Measurements from ENCODE around the gene ST7.

The ST7 gene

GRCh38 chr7:116910383-116910782 is 42.9 kb upstream of the ST7 start (continued):
- TF ChIP-seq CREB5 (CRISPR knock-in tag; IDR thresholded peaks at IDR 0.05; ENCODE audit: low read depth) (no peak), ARNTL (CRISPR knock-in tag; IDR thresholded peaks at IDR 0.05; ENCODE audit: borderline replicate concordance, low read depth) (no peak), ZFP3 (CRISPR knock-in tag; IDR thresholded peaks at IDR 0.05) (no peak), ZNF70 (CRISPR knock-in tag; IDR thresholded peaks at IDR 0.05) (no peak), GLIS3 (CRISPR knock-in tag; IDR thresholded peaks at IDR 0.05) (no peak)

- peak; percentile 64 for ATAC-seq
- TF ChIP-seq SNAI2 (CRISPR knock-in tag; IDR thresholded peaks at IDR 0.05): no peak
- TF ChIP-seq ESRRG (CRISPR knock-in tag; IDR thresholded peaks at IDR 0.05): no peak
- TF ChIP-seq ZNF8 (CRISPR knock-in tag; IDR thresholded peaks at IDR 0.05): no peak
- TF ChIP-seq CREB5 (CRISPR knock-in tag; IDR thresholded peaks at IDR 0.05; ENCODE audit: low read depth): no peak
- no peak for TF ChIP-seq ZFP30 (CRISPR knock-in tag; IDR thresholded peaks at IDR 0.05)
- no peak for TF ChIP-seq POU6F1 (CRISPR knock-in tag; IDR thresholded peaks at IDR 0.05; ENCODE audit: borderline replicate concordance, low read depth)
- no peak for TF ChIP-seq GLIS3 (CRISPR knock-in tag; IDR thresholded peaks at IDR 0.05)
- no peak for TF ChIP-seq PATZ1 (CRISPR knock-in tag; IDR thresholded peaks at IDR 0.05; ENCODE audit: borderline replicate concordance)
- TF ChIP-seq TSHZ2 (CRISPR knock-in tag; IDR thresholded peaks at IDR 0.05): no peak
- TF ChIP-seq ZC3H10 (CRISPR knock-in tag; IDR thresholded peaks at IDR 0.05): no peak
- TF ChIP-seq ZNF565 (CRISPR knock-in tag; conservative IDR thresholded peaks at IDR 0.05; ENCODE audit: low read depth): no peak
These were observed 41.5 kb upstream of the ST7 start for GRCh38 chr7:116911801-116912200.

- peak; percentile 98 for TF ChIP-seq ZNF8 (CRISPR knock-in tag; IDR thresholded peaks at IDR 0.05)
- no peak for TF ChIP-seq ARNTL (CRISPR knock-in tag; IDR thresholded peaks at IDR 0.05; ENCODE audit: borderline replicate concordance, low read depth)
- TF ChIP-seq TOX (CRISPR knock-in tag; IDR thresholded peaks at IDR 0.05; ENCODE audit: borderline replicate concordance): no peak
- TF ChIP-seq CREB5 (CRISPR knock-in tag; IDR thresholded peaks at IDR 0.05; ENCODE audit: low read depth): no peak
- peak; percentile 71 for ATAC-seq
These were observed 40.9 kb upstream of the ST7 start for GRCh38 chr7:116912269-116912909.

- peak; percentile 53 for ATAC-seq
- no peak for TF ChIP-seq TOX (CRISPR knock-in tag; IDR thresholded peaks at IDR 0.05; ENCODE audit: borderline replicate concordance)
- TF ChIP-seq ZNF8 (CRISPR knock-in tag; IDR thresholded peaks at IDR 0.05): no peak
- no peak for TF ChIP-seq ISL1 (CRISPR knock-in tag; IDR thresholded peaks at IDR 0.05)
- no peak for TF ChIP-seq CSRNP3 (CRISPR knock-in tag; IDR thresholded peaks at IDR 0.05)
- TF ChIP-seq ZNF70 (CRISPR knock-in tag; IDR thresholded peaks at IDR 0.05): no peak
- no peak for TF ChIP-seq ZNF565 (CRISPR knock-in tag; conservative IDR thresholded peaks at IDR 0.05; ENCODE audit: low read depth)
- no peak for TF ChIP-seq ZFP3 (CRISPR knock-in tag; IDR thresholded peaks at IDR 0.05)
- no peak for TF ChIP-seq ESRRG (CRISPR knock-in tag; IDR thresholded peaks at IDR 0.05)
- TF ChIP-seq CREB5 (CRISPR knock-in tag; IDR thresholded peaks at IDR 0.05; ENCODE audit: low read depth): no peak
- TF ChIP-seq TSHZ2 (CRISPR knock-in tag; IDR thresholded peaks at IDR 0.05): no peak
These were observed 34.6 kb upstream of the ST7 start for GRCh38 chr7:116918704-116919103.

Data from SK-N-SH treated with all-trans-retinoic acid at 6 μM for 48 hours (cell line).